Loucy (cell line): ENCODE measurements around the gene XKR3.
A peak's percentile ranks its signal among the peaks of the same experiment; 100 is the strongest.

Experiments
- H2AFZ ChIP-seq: fragments of 200-600 bp; sonication (generic); 2 replicates; pipeline ENCODE4 v1.6.0; 2016; ENCODE audit warnings: antibody characterized with exemption, mild to moderate bottlenecking, low read length, moderate library complexity
- H3F3A ChIP-seq: fragments of 200-600 bp; 2 replicates; pipeline ENCODE4 v1.6.0; 2016; ENCODE audit warnings: antibody characterized with exemption, low read depth, mild to moderate bottlenecking
- H3K27me3 ChIP-seq: fragments of 200-600 bp; sonication (generic); 2 replicates; pipeline ENCODE4 v1.6.1; 2014; ENCODE audit warnings: low read length, mild to moderate bottlenecking; ENCODE audit not compliant: insufficient read depth, poor library complexity, severe bottlenecking
- H3K36me3 ChIP-seq: fragments of 200-600 bp; sonication (generic); 2 replicates; pipeline ENCODE4 v1.6.1; 2016; ENCODE audit warnings: low read length; ENCODE audit not compliant: insufficient read depth
- H3K4me1 ChIP-seq: fragments of 200-600 bp; sonication (generic); 2 replicates; pipeline ENCODE4 v1.5.1; 2014; ENCODE audit warnings: low read length, mild to moderate bottlenecking; ENCODE audit not compliant: insufficient read depth, poor library complexity, severe bottlenecking
- H3K4me2 ChIP-seq: fragments of 200-600 bp; sonication (generic); 2 replicates; pipeline ENCODE4 v1.6.0; 2014; ENCODE audit warnings: antibody characterized with exemption, low read length, low read depth, mild to moderate bottlenecking; ENCODE audit not compliant: poor library complexity, severe bottlenecking
- H3K4me3 ChIP-seq: fragments of 200-600 bp; sonication (generic); 2 replicates; pipeline ENCODE4 v1.5.1; 2014; ENCODE audit warnings: low read length, mild to moderate bottlenecking, mixed read lengths; ENCODE audit not compliant: poor library complexity, severe bottlenecking
- H3K79me2 ChIP-seq: fragments of 200-600 bp; sonication (generic); 2 replicates; pipeline ENCODE4 v1.6.1; 2014; ENCODE audit warnings: low read length; ENCODE audit not compliant: insufficient read depth
- H3K9ac ChIP-seq: fragments of 200-600 bp; sonication (generic); 2 replicates; pipeline ENCODE4 v1.6.0; 2014; ENCODE audit warnings: mild to moderate bottlenecking, low read depth, low read length, moderate library complexity; ENCODE audit not compliant: poor library complexity, severe bottlenecking
- H3K9me2 ChIP-seq: fragments of 200-600 bp; sonication (generic); replicated peaks from 2 replicates; pipeline ENCODE4 v1.6.1; 2016; ENCODE audit warnings: low read depth, low read length, mixed read lengths
- H3K9me3 ChIP-seq: fragments of 200-600 bp; sonication (generic); 2 replicates; pipeline ENCODE4 v1.6.1; 2014; ENCODE audit warnings: mild to moderate bottlenecking, antibody characterized with exemption, low read length, low read depth; ENCODE audit not compliant: insufficient read depth
- H4K20me1 ChIP-seq: fragments of 200-600 bp; sonication (generic); 2 replicates; pipeline ENCODE4 v1.6.0; 2014; ENCODE audit warnings: antibody characterized with exemption, low read length, mild to moderate bottlenecking; ENCODE audit not compliant: insufficient read depth, poor library complexity, severe bottlenecking
- CTCF ChIP-seq: fragments of 200-600 bp; sonication (generic); conservative IDR thresholded peaks from 2 replicates; pipeline ENCODE4 v1.5.1; 2014; ENCODE audit warnings: mild to moderate bottlenecking, antibody characterized with exemption, low read length
- EZH2phosphoT487 ChIP-seq: fragments of 200-600 bp; IDR thresholded peaks from 2 replicates; pipeline ENCODE4 v1.6.1; 2018; ENCODE audit warnings: antibody characterized with exemption, mild to moderate bottlenecking, moderate library complexity, borderline replicate concordance

Gene XKR3

GRCh38 chr22:16829985-16830384, 4.8 kb upstream of the XKR3 start:
- H3K9ac ChIP-seq = no peak overlapping the region
- no peaks in the 10 kb centered on the region for H3K9me3 ChIP-seq
- no peaks in the 10 kb centered on the region for H4K20me1 ChIP-seq
- TF ChIP-seq EZH2phosphoT487 = no peak
- TF ChIP-seq CTCF = no peak
- H3K79me2 ChIP-seq = no peaks in the 10 kb centered on the region
- no peak overlapping the region for H3K4me3 ChIP-seq
- no peak overlapping the region for H2AFZ ChIP-seq
- no peaks in the 10 kb centered on the region for H3F3A ChIP-seq
- H3K4me2 ChIP-seq = no peak overlapping the region
- H3K4me1 ChIP-seq = peaks cover 22% of the 10 kb centered on the region
- no peaks in the 10 kb centered on the region for H3K27me3 ChIP-seq
- H3K36me3 ChIP-seq = no peaks in the 10 kb centered on the region
- no peaks in the 10 kb centered on the region for H3K9me2 ChIP-seq

- peaks cover 31% of the 10 kb centered on the region for H3K4me1 ChIP-seq
- no peaks in the 10 kb centered on the region for H3K79me2 ChIP-seq
- no peak overlapping the region for H3K4me2 ChIP-seq
- no peaks in the 10 kb centered on the region for H3F3A ChIP-seq
- no peaks in the 10 kb centered on the region for H3K27me3 ChIP-seq
- H3K9me3 ChIP-seq = no peaks in the 10 kb centered on the region
- H3K36me3 ChIP-seq = no peaks in the 10 kb centered on the region
- H3K9ac ChIP-seq = no peak overlapping the region
- TF ChIP-seq EZH2phosphoT487 = no peak
- TF ChIP-seq CTCF = no peak
- H3K4me3 ChIP-seq = no peak overlapping the region
- no peaks in the 10 kb centered on the region for H4K20me1 ChIP-seq
- H3K9me2 ChIP-seq = no peaks in the 10 kb centered on the region
- H2AFZ ChIP-seq = 0 out of 2 replicates have a peak overlapping the region, but pooled peaks have one; percentile 19
These were observed 3.7 kb upstream of the XKR3 start for GRCh38 chr22:16828876-16829275.

- Histone ChIP-seq H3F3A (no peaks in the 10 kb centered on the region), H3K4me3 (no peak overlapping the region)
- no peak for TF ChIP-seq CTCF
- TF ChIP-seq EZH2phosphoT487 = no peak
These were observed 2.3 kb upstream of the XKR3 start for GRCh38 chr22:16827506-16827905.

More at GRCh38 chr22:16827506-16827905, 2.3 kb upstream of the XKR3 start:
- Histone ChIP-seq H3K9me2 (no peaks in the 10 kb centered on the region), H3K36me3 (no peaks in the 10 kb centered on the region), H3K79me2 (no peaks in the 10 kb centered on the region), H3K4me1 (peaks cover 26% of the 10 kb centered on the region), H3K9ac (no peak overlapping the region), H3K9me3 (no peaks in the 10 kb centered on the region), H2AFZ (no peak overlapping the region), H3K4me2 (no peak overlapping the region), H3K27me3 (no peaks in the 10 kb centered on the region), H4K20me1 (no peaks in the 10 kb centered on the region)
